WI38 (cell line): Measurements from ENCODE around the gene PTPN18.
A peak's percentile ranks its signal among the peaks of the same experiment; 100 is the strongest.

Experiments
- H3K4me3 ChIP-seq: 2 replicates; pipeline ENCODE4 v1.5.1; 2011; ENCODE audit warnings: low read depth, mild to moderate bottlenecking, control low read depth, low read length
- CTCF ChIP-seq: IDR thresholded peaks from 2 replicates; pipeline ENCODE4 v1.5.1; 2012; ENCODE audit warnings: low read depth, mild to moderate bottlenecking, control low read depth, low read length

Gene PTPN18

GRCh38 chr2:130355578-130356431, at the start of gene PTPN18:
Gene PTPN18, plus strand, starts transcription at chr2:130356056. Its CDS starts 52 bp downstream, at chr2:130356108.
- TF ChIP-seq CTCF = peak; percentile 17
- H3K4me3 ChIP-seq = peak within 1 kb of the TSS; percentile 63

- H3K4me3 ChIP-seq = no peak overlapping the region
- no peak for TF ChIP-seq CTCF
These were observed 48.0 kb upstream of the PTPN18 start for GRCh38 chr2:130307850-130308249.

GRCh38 chr2:130310881-130311280, 45.0 kb upstream of the PTPN18 start:
- no peak overlapping the region for H3K4me3 ChIP-seq
- TF ChIP-seq CTCF = no peak

- TF ChIP-seq CTCF = no peak
- no peak overlapping the region for H3K4me3 ChIP-seq
These were observed 42.0 kb upstream of the PTPN18 start for GRCh38 chr2:130313812-130314334.

- no peak for TF ChIP-seq CTCF
- H3K4me3 ChIP-seq = no peak overlapping the region
These were observed 41.5 kb upstream of the PTPN18 start for GRCh38 chr2:130314377-130314776.

GRCh38 chr2:130316596-130316995, 39.3 kb upstream of the PTPN18 start:
- TF ChIP-seq CTCF = no peak

GRCh38 chr2:130318906-130319305, 37.0 kb upstream of the PTPN18 start:
- no peak overlapping the region for H3K4me3 ChIP-seq
- TF ChIP-seq CTCF = no peak

More at GRCh38 chr2:130316596-130316995, 39.3 kb upstream of the PTPN18 start:
- H3K4me3 ChIP-seq = no peak overlapping the region
